SK-MEL-5 (cell line): ENCODE results near the gene OR13C5. TPM values are rescaled to one million over a fixed set of nuclear protein-coding genes. Genes with fewer than 3 reads are reported as not detected.

Experiments
- DNase-seq: peaks from one replicate; pipeline ENCODE4 v3.0.0-alpha.2; 2016; ENCODE audit warnings: low read depth, low spot score
- in situ Hi-C: cut with HindIII; loops from 2 replicates; pipeline ENCODE4 v1.10.0; 2016; ENCODE audit warnings: low sequenced_read_pairs, high pct_unique_total_duplicates, low pct_unique_long_range_greater_than_20kb
- total RNA-seq: library from RNA; depleted of rRNA; stranded (reverse); fragments of >200 nt; shearing (Covaris generic); gene quantifications from 2 replicates; pipeline ENCODE4 v1.2.3, GENCODE V29; 2014; rRNA removed

OR13C5 gene
- total RNA-seq, 1 experiment from 2014 or later: not detected

DNA sequence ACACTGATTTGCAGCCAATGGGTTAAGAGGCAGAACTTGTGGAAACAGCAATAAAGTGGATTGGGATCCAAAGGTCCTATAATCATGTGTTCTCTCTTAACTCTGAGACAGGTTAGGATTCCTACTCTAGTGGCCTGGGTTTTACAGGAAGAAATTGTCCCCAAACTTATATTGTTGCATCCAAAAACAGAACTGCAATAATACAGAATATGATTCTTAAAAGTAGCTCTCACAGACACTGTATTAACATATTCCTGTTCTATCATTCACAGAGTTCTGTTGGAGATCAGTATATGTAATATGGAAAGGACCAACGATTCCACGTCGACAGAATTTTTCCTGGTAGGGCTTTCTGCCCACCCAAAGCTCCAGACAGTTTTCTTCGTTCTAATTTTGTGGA lies 30.3 kb downstream of the OR13C5 start, which contains the start of gene OR13C8:
TSS of gene OR13C8 (plus strand) at position 301 of the 400 bp plus-strand sequence. CDS start at position 301, 0 bp downstream.
- in situ Hi-C loops: no loop called here
- no peak for DNase-seq

DNA sequence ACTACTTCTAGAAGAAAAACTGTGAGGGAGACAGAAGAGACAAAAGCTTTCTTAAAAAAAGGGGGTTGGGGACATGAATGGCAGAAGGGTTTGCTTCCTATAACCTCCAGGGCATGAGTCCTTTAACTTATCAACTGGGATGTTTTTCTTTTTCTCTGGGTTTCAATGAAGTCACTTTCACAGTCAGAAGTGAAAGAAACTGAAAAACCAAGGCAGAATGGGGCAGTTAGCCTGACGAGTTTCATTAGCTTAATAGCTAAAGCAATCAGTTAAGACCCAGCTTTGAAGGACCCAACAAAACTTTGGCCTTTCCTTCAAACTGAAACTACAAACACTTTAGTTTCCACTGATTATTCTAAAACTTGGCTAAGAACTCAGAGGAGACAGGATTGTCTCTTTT lies 34.9 kb downstream of the OR13C5 start:
- DNase-seq: no peak
- in situ Hi-C loops: no loop called here

DNA sequence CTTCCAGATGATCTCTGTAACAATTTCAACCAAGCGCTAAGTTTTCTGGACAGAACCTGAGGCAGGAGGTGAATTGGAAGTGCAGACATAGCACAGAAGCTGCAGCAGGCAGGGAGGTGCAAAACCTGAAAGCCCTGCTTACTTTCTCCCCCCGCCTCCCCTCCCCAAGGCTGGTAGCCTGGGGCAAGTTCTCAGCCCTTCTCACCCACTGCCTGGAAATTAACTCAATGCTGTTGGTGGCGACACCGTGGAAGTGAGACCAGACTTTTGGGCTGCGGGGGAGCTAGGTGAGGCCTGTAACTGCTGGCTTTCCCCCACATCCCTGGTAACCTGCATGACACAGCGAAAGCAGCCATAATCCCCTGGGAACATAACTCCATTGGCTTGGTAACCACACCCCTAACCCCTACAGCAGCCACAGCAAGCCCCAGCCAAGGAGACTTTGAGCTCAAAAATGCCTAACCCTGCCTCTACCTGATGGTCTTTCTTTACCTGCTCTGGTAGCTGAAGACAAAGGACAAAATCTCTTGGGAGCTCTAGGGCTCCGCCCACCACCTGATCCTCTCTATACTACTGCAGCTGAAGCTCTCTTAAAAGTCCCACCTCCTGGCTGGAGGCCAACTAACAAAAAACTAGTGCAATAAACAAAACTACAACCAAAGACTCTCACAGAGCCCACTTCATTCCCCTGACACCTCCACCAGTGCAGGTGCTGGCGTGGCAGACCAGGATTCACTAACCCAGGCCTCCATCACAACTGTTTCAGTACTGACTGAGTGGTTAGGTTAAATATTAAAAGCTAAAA lies 42.2 kb downstream of the OR13C5 start:
- in situ Hi-C loops: no loop called here
- no peak for DNase-seq

DNA sequence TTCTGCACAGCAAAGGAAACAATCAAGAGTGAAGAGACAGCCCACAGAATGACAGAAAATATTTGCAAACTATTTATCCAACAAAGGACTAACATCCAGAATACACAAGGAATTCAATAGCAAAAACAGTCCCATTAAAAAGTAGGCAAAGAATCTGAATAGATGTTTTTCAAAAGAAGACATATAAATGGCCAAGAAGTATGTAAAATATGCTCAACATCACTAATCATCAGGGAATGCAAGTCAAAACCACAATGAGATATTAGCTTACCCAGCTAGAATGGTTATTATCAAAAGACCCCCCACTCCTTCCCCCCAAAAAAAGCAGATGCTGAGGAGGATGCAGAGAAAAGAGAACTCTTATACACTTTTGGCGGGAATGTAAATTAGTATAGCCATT lies 43.7 kb downstream of the OR13C5 start:
- in situ Hi-C loops: no loop called here
- DNase-seq: no peak

DNA sequence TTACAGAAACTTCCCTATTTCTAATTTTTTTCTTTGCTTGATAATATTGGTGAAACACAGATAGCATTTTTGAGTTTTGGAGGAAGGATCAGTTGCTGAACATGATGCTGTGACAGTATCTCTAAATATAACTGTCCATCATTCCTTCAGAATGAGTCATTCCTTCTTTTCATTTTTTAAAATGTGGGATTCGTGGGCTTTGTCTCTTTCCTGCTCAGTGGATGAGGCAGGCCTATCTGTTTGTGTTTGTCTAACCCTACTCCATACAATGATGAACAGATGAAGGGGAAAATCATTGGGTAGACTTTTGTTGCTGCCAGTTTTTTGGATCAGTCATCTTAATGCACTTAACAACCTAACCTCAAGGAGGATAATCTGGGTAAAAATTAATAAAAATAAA lies 46.0 kb downstream of the OR13C5 start:
- in situ Hi-C loops: no loop called here
- DNase-seq: no peak

Other genes with a start within 250 kb of the OR13C5 start
- not detected in 2 replicates for gene OR13F1, start 95.2 kb downstream of the OR13C5 start, total RNA-seq
- gene OR13C4, start 72.2 kb downstream of the OR13C5 start, total RNA-seq: not detected in 2 replicates
- not detected in 2 replicates for gene OR13C3, start 62.6 kb downstream of the OR13C5 start, total RNA-seq
- gene OR13C8, start 30.2 kb downstream of the OR13C5 start, total RNA-seq: not detected in 2 replicates
- not detected in 2 replicates for gene OR13C2, start 6.2 kb upstream of the OR13C5 start, total RNA-seq
- gene OR13C9, start 18.8 kb upstream of the OR13C5 start, total RNA-seq: not detected in 2 replicates
- gene OR13D1, start 95.1 kb upstream of the OR13C5 start, total RNA-seq: not detected in 2 replicates
- 16.0 and 17.9 TPM in 2 replicates for gene NIPSNAP3A, start 148.3 kb upstream of the OR13C5 start, total RNA-seq
- gene NIPSNAP3B, start 164.7 kb upstream of the OR13C5 start, total RNA-seq: 0.69 and 1.3 TPM in 2 replicates